ENCODE data around the gene CDH8. TPM values are rescaled to one million over a fixed set of nuclear protein-coding genes. Genes with fewer than 3 reads are reported as not detected.

CDH8 gene
- total RNA-seq, 1 experiment from 2014 or later, result 11.1 TPM

DNA sequence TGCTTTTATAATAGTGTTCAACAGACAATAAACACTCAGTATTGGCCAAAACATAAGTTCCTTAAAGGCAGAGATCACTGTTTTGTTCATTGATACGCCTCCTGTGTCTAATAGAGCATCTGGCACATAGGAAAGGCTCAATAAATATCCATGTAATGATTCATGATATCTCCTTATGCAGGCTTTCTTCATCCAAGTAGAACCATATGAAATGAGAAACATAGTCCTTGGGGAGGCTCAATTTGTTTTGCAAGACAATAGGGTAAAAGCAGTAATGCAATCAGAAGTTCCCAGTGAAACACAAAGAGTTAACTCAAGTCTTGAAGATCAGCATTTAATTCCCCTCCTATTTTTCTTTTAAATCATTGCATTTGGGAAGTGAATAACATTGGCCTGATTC is 16.4 kb downstream of the CDH8 start (continued):
- no peak for TF ChIP-seq RORB (CRISPR knock-in tag; IDR thresholded peaks at IDR 0.05)

DNA sequence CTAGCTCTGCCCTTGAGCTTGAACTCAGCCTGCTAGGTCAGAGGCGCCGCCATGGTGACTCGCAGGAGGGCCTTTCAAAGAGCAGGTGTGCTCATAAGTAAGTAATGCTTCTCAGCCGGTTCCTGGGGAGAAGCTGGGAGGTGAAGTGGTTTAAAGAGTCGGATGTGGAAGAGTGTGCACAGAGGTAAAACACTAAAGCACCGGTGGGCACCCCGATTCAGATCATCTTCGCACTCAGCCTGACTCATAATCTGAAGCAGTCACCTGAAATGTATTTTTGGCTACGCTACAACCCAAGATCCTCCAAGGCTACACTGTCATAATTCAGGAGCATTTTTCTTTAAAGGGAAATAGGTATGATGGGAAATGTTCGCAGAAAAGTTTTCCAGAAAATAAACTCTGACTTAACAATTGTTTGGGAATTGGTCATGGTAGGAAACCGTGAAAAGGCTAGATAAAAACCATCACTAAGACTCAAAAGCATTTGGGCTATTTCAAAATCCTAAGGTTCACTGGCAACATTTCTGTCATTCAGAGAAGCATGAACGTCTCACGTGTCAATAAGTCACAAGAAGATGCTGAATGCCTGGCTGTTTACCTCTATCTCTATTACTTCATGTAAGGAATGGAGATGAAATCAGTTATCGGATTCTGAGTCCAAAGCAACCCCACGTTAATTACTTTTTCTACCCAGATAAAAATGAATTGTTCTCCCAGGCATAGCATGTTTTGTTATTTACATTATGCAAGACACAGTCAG is 17.8 kb downstream of the CDH8 start:
- no peak for ATAC-seq
- no peak overlapping the region for H3K27ac Mint-ChIP-seq
- CTCF ChIA-PET, result no interaction called here
- POLR2A ChIA-PET, result no interaction called here
- no peaks in the 10 kb centered on the region; the same call in 1 of the 2 replicates for H3K27me3 Mint-ChIP-seq (ENCODE audit: low read depth)
- H3K9me3 Mint-ChIP-seq, result no peaks in the 10 kb centered on the region
- DNase-seq (ENCODE audit: low spot score), result no peak
- TF ChIP-seq, protein P1, sequence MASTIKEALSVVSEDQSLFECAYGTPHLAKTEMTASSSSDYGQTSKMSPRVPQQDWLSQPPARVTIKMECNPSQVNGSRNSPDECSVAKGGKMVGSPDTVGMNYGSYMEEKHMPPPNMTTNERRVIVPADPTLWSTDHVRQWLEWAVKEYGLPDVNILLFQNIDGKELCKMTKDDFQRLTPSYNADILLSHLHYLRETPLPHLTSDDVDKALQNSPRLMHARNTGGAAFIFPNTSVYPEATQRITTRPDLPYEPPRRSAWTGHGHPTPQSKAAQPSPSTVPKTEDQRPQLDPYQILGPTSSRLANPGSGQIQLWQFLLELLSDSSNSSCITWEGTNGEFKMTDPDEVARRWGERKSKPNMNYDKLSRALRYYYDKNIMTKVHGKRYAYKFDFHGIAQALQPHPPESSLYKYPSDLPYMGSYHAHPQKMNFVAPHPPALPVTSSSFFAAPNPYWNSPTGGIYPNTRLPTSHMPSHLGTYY (CRISPR knock-in tag; IDR thresholded peaks at IDR 0.05), result no peak
- TF ChIP-seq, protein P2, sequence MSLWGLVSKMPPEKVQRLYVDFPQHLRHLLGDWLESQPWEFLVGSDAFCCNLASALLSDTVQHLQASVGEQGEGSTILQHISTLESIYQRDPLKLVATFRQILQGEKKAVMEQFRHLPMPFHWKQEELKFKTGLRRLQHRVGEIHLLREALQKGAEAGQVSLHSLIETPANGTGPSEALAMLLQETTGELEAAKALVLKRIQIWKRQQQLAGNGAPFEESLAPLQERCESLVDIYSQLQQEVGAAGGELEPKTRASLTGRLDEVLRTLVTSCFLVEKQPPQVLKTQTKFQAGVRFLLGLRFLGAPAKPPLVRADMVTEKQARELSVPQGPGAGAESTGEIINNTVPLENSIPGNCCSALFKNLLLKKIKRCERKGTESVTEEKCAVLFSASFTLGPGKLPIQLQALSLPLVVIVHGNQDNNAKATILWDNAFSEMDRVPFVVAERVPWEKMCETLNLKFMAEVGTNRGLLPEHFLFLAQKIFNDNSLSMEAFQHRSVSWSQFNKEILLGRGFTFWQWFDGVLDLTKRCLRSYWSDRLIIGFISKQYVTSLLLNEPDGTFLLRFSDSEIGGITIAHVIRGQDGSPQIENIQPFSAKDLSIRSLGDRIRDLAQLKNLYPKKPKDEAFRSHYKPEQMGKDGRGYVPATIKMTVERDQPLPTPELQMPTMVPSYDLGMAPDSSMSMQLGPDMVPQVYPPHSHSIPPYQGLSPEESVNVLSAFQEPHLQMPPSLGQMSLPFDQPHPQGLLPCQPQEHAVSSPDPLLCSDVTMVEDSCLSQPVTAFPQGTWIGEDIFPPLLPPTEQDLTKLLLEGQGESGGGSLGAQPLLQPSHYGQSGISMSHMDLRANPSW (CRISPR knock-in tag; conservative IDR thresholded peaks at IDR 0.05; ENCODE audit: low read depth), result no peak
- TF ChIP-seq, protein P3, sequence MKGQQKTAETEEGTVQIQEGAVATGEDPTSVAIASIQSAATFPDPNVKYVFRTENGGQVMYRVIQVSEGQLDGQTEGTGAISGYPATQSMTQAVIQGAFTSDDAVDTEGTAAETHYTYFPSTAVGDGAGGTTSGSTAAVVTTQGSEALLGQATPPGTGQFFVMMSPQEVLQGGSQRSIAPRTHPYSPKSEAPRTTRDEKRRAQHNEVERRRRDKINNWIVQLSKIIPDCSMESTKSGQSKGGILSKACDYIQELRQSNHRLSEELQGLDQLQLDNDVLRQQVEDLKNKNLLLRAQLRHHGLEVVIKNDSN (CRISPR knock-in tag; IDR thresholded peaks at IDR 0.05), result no peak
- TF ChIP-seq ATF1 (CRISPR knock-in tag; IDR thresholded peaks at IDR 0.05) (no peak), HMGA2 (CRISPR knock-in tag; IDR thresholded peaks at IDR 0.05) (no peak), NFE2L1 (CRISPR knock-in tag; IDR thresholded peaks at IDR 0.05) (no peak), SMAD4 (CRISPR knock-in tag; IDR thresholded peaks at IDR 0.05) (no peak)
- TF ChIP-seq, protein P4, sequence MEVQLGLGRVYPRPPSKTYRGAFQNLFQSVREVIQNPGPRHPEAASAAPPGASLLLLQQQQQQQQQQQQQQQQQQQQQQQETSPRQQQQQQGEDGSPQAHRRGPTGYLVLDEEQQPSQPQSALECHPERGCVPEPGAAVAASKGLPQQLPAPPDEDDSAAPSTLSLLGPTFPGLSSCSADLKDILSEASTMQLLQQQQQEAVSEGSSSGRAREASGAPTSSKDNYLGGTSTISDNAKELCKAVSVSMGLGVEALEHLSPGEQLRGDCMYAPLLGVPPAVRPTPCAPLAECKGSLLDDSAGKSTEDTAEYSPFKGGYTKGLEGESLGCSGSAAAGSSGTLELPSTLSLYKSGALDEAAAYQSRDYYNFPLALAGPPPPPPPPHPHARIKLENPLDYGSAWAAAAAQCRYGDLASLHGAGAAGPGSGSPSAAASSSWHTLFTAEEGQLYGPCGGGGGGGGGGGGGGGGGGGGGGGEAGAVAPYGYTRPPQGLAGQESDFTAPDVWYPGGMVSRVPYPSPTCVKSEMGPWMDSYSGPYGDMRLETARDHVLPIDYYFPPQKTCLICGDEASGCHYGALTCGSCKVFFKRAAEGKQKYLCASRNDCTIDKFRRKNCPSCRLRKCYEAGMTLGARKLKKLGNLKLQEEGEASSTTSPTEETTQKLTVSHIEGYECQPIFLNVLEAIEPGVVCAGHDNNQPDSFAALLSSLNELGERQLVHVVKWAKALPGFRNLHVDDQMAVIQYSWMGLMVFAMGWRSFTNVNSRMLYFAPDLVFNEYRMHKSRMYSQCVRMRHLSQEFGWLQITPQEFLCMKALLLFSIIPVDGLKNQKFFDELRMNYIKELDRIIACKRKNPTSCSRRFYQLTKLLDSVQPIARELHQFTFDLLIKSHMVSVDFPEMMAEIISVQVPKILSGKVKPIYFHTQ (CRISPR knock-in tag; IDR thresholded peaks at IDR 0.05), result no peak
- TF ChIP-seq, protein P5, sequence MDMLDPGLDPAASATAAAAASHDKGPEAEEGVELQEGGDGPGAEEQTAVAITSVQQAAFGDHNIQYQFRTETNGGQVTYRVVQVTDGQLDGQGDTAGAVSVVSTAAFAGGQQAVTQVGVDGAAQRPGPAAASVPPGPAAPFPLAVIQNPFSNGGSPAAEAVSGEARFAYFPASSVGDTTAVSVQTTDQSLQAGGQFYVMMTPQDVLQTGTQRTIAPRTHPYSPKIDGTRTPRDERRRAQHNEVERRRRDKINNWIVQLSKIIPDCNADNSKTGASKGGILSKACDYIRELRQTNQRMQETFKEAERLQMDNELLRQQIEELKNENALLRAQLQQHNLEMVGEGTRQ (CRISPR knock-in tag; IDR thresholded peaks at IDR 0.05), result no peak
- TF ChIP-seq, protein P6, sequence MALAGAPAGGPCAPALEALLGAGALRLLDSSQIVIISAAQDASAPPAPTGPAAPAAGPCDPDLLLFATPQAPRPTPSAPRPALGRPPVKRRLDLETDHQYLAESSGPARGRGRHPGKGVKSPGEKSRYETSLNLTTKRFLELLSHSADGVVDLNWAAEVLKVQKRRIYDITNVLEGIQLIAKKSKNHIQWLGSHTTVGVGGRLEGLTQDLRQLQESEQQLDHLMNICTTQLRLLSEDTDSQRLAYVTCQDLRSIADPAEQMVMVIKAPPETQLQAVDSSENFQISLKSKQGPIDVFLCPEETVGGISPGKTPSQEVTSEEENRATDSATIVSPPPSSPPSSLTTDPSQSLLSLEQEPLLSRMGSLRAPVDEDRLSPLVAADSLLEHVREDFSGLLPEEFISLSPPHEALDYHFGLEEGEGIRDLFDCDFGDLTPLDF (CRISPR knock-in tag; IDR thresholded peaks at IDR 0.05), result no peak
- TF ChIP-seq, protein P7, sequence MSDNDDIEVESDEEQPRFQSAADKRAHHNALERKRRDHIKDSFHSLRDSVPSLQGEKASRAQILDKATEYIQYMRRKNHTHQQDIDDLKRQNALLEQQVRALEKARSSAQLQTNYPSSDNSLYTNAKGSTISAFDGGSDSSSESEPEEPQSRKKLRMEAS (CRISPR knock-in tag; IDR thresholded peaks at IDR 0.05), result no peak
- H3K4me3 Mint-ChIP-seq, result no peak overlapping the region
- H3K36me3 Mint-ChIP-seq, result no peaks in the 10 kb centered on the region
- peaks cover 56% of the 10 kb centered on the region for H3K4me1 Mint-ChIP-seq
